NCI-H1048 (cell line): ENCODE data around the gene BCKDHB.
"Not testable (repeated sequence)": the region's sequence is repeated elsewhere in the genome, so short reads cannot be mapped to it uniquely, and the experiment has no call there.

Experiments
- DNase-seq: peaks from one replicate; lab custom pipeline; 2025; lab: John Stamatoyannopoulos, UW

Gene BCKDHB

DNA sequence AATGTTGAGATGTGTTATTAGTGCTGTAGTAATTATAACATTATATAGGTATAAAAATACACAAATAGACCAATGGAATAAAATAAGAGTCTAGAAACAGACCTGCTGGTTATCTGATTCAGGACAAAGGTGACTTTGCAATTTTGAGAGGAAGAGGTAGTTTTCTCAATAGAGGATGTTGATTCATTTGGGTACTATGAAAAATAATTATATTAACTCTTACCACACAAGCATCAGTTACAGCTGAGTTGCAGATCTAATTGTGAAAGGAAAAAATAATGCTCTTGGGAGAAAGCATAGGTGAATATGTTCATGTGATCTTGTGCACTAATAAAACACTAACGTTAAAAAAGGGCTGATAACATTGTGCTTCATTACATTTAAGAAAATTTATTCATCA, 103.0 kb downstream of the BCKDHB start:
- no peak for DNase-seq

DNA sequence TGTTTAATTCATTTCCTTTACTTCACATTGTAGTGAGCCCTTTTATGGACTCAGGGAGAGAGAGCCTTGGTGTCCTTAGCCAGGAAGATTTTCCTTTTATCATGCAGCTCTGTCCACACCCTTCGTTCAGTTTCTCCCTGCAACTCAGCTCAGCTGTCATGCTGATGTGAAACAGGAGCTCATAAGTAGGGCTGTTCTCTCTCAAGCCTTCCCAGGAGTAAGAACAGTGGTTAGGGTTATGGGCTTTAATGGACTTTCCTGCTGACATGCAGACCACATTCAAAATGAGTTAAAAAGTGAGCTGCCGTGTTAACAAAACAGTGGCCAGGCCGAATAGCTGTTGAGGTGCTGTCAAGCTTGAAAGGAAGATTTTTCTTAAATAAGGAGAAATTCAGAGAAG, 104.1 kb downstream of the BCKDHB start:
- DNase-seq: no peak

DNA sequence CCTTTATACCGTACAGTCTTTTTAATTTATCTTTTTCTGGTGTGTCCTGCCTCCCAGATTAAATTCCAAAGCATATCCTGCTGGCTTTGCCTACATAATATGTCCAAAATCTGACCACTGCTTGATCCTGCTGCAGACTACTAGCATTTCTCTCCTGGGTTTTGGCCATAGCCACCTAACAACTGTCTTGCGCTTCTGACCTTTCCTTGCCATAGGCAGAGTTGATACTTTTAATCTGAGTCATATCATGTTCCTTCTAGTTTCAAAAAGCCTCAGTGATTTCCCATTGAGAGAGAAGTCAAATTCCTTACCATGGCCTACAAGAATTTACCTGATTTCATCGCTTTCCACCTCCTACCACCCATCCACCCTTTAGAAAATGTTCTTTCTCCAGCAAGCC, 104.8 kb downstream of the BCKDHB start:
- no peak for DNase-seq

DNA sequence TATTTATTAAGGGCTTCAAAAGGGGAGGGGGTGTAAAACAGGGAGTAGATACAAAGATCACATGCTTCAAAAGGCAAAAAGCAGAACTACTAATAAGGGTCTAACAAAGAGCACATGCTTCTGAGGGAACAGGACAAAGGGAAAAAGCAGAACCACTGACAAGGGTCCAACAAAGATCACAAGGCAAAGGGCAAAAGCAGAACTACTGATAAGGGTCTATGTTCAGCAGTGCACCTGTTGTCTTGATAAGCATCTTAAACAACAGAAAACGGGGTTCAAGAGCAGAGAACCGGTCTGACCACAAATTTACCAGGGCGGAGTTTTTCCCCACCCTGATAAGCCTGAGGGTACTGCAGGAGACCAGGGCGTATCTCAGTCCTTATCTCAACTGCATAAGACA, 105.4 kb downstream of the BCKDHB start:
- not testable (repeated sequence) for DNase-seq

DNA sequence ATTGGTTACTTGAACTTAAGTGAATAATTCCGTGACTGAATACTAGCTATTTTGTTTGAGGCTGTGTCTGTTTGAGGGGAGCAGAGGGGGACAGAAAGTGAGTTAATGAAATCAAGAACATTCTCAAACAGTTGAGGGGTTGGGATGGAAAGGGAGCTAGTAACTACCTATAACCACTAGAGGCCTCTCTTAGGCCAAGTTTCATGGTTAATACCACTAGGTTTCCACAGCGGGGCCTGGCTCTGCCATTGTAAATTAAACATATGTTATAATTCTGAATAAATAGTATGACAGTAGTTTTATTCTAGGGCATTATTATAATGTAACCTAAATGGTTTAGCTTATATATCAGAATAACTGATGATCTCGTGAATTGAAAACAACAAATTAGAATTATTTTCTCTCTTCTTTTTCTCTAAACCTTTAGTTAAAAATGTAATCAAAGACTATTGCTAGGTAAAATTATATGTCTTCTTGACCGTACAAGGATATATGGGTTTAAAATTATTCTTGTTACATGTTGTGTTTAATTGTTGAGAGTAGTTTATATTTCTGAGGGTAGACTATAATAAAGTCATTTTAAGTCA, 108.1 kb downstream of the BCKDHB start:
- DNase-seq: peak; percentile 15

DNA sequence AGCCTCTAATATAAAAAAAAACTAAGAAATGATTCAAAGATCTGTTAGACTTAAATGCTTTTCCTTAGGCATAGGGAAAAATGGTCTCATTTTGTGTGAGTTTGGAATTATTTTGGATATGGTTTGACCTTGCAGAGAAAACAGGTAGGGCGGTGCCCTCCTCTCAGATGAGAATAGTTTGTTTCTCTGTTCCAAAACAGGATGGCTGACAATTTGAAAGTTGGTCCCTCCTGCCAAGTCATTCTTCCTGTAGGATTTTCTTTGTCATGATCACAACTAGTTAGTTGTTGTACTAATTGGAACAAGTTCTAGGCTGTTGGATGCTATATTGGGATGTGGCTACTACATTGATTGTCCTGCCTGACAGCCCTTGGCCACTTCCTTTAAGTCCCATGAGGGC, 108.6 kb downstream of the BCKDHB start:
- DNase-seq: no peak

DNA sequence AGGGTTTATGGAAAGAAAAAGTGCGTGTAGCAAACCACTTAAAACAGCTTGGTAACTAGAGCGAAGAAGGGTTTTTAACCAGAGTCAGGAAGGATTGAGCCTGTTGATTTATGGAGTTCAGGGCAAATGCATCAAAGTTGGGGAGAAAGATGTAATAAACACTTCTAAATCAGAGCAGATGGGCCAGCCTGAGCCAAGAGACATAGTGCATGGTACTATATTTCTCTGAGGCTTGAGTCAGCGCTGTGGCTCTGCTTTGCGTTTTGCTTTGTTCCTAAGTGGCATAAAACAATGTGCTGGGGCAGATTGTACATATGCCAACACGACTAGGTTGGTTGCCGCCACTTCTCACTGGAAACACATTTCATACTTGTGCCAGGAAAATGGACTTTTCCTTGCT, 111.3 kb downstream of the BCKDHB start:
- no peak for DNase-seq

DNA sequence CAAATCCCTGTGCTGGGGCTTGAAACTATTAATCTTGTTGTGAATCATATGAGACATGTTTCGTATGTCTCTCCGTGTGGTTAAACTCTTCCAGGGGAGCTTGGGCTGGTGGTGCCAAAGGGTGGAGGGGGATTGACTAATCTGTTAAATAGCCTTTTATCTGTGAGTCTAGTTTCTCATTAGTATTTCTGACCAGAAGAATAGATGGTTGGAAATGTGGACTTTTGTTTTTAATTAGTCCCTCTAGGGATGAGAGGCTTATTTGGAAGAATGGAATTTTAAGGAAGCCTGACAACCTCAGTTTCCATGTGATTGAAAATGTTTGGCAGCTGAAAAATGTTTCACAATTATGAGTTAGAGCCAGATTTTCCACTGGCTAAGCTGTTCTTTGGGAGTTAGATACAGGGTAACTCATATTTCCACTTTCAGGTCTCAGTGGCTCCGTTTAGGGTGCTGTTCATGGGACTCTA, 117.3 kb downstream of the BCKDHB start:
- DNase-seq: no peak

DNA sequence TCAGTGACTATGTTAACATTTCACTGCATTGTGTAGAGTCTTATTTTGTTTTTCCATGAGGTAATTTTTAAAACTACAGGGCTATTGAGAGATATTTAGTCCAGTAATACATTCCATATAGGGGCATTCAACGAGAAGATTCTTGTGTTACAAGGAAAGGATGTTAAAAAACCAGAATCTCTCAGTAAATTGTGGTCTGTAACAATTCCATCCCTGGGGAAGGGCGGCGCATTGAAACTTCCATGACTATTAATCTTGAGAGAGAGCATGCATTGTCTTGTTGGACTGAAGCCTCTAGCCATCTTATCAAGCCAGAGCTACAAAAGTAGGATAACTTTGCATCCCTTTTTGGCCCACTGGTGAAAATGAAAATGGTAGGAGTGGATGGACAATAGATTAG, 119.7 kb downstream of the BCKDHB start:
- no peak for DNase-seq

DNA sequence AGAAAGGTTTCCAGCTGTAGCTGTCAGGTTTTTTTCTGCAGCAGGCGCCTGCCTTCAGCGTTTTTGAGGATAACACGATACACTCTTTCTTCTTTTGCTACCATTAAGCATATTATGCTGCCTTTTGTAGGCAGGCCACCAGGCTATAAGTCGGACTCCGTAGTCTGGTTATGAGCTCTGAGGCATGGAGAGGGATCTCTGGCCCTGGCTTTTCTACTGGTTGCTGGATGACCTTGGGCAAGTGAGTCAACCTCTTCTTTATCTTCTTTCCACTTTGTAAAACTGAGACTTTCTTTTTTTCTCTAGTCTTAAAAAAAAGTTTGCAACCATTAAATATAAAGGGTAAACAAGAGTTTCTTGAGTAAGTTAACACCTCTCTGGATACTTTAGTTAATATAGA, 120.2 kb downstream of the BCKDHB start:
- no peak for DNase-seq

DNA sequence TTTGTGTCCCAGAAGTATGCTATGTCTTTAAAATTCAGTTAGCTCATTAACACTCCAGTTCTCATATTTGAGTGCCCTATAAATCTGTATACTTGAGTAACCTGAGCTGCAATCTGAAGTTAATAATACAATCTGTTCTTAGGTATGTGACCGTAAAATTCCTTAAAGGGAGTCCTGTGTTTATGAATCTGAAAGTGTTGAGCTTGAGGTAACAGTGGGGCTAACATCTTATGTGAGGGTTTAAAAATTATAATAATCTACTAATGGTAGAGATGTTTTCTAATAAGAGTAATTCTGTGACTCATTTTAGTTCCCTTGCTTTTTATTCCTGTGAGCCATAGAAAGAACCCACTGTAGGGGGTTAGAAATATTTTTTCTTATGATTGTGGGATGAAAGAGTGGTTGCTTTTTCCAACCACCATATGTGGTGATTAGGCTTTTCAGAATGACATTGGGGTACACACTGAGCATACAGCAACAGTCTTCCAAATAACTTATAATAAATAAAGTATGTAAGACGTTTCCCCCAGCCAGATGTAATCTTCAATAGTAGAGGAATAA, 121.2 kb downstream of the BCKDHB start:
- DNase-seq: no peak

DNA sequence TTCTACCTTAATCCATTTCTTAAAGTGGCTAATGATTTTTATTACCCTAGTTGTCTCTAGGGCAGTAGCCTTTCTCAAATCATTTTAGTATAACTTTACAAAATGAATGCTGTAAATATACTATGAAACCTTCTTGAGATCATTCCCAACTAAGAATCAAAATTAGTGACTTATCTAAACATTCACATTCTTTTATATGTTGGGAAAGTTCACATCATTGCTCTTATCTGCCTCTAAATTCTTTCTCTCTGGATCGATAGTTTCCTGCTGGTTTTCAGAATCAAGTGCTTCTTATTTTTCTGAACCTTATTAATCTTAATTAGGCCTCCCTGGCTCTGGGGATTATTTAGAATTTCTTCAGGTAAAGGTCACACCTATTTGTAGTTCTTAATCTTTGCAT, 126.8 kb downstream of the BCKDHB start:
- no peak for DNase-seq

DNA sequence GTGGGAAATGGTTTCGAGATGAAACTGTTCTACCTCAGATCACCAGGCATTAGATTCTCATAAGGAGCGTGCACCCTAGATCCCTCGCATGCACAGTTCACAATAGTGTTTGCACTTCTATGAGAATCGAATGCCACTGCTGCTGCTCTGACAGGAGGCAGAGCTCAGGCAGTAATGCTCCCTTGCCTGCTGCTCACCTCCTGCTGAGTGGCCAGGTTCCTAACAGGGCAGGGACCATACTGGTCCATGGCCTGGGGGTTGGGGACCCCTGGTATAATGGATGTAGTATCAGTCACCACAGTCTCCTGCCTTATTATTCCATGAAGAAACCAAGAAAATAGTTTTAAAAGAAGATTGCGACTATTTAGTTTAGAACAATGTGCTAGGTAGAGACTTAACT, 127.5 kb downstream of the BCKDHB start:
- no peak for DNase-seq

DNA sequence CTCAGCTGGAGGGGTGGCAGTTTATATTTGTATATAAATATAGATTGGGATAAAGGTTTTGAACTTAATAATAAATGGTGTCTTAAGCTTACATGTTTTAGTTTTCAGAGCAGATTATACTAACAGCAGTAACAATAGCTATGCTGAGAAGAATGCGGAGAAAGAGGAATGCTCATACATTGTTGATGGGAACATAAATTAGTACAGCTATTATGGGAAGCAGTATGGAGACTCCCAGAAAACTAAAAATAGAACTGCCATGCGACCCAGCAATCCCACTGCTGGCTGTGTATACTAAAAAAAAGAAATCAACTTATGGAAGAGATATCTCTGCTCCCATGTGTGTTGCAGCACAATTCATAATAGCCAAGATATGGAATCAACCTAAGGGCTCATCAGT, 127.9 kb downstream of the BCKDHB start:
- DNase-seq: no peak

DNA sequence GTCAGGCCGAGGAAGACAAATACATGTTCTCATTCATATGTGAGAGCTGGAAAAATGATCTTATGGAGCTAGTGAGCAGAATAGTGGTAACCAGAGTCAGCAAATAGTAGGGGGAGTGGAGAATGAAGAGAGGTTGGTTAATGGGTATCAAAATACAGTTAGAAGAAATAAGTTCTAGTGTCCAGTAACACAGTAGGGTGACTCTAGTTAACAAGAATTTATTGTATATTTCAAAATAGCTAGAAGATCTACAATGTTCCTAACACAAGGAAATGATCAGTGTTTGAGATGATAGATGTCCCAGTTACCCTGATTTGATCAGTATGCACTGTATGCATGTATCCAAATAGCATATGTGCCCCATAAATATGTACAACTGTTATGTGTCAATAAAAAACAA, 128.4 kb downstream of the BCKDHB start:
- no peak for DNase-seq

DNA sequence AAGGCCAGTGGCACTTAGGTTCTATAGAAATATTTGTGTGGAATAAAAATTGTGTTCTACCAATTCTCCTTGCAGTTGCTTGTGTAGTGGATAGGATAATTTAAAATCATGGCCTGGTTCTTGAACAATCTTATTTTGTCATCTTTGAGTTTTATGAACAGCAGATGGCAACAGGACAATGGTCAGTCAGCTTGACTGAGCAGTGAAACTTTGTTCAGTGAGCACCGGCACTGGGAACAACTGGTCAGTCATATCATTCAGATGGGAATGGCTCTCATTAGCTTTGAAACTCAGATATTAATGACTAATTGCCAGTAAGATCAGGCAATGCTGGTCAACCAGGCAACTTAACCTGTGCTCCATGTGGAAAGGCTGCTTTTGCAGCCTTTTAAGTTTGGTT, 129.2 kb downstream of the BCKDHB start:
- no peak for DNase-seq

DNA sequence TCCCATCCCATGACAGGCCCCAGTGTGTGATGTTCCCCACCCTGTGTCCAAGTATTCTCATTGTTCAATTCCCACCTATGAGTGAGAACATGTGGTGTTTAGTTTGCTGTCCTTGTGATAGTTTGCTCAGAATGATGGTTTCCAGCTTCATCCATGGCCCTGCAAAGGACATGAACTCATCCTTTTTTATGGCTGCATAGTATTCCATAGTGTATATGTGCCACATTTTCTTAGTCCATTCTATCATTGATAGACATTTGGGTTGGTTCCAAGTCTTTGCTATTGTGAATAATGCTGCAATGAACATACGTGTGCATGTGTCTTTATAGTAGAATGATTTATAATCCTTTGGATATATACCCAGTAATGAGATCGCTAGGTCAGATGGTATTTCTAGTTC, 132.3 kb downstream of the BCKDHB start:
- DNase-seq: not testable (repeated sequence)

DNA sequence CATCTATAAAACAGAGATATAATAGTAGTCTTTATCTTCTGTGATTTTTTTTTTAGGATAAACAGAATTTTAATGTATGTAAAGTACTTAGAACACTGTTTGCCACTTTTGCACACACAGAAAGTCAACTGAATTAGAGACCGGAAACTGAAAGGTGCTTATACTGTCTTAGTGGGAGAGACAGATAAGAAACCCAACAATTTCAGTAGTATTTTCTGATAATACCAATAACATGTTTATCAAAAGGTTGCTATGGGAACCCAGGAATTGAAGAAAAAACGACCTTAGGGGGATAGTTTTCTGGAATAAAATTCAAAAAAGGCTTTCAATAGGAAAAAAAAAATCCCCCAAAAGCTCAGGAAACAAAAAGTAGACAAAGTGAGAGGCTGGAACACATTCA, 138.6 kb downstream of the BCKDHB start:
- no peak for DNase-seq

DNA sequence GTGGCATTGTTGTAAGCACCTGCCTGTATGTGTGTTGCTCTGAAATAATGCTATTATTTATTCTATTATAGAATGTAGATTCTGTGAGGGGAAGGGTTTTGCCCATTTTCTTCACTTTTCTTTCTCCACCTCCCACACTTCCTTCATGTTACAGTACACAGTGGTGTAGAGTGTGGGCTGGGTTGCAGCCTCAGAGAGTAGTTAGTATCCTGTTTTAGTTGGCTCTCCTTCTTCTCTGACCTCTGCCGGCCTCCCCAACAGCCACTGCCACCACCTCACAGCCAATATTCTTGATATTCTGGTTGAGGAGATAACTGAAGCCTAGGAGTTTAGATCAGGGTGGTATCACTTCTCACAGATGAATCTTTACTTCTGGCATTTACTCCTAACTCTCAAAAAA, 143.4 kb downstream of the BCKDHB start:
- no peak for DNase-seq

DNA sequence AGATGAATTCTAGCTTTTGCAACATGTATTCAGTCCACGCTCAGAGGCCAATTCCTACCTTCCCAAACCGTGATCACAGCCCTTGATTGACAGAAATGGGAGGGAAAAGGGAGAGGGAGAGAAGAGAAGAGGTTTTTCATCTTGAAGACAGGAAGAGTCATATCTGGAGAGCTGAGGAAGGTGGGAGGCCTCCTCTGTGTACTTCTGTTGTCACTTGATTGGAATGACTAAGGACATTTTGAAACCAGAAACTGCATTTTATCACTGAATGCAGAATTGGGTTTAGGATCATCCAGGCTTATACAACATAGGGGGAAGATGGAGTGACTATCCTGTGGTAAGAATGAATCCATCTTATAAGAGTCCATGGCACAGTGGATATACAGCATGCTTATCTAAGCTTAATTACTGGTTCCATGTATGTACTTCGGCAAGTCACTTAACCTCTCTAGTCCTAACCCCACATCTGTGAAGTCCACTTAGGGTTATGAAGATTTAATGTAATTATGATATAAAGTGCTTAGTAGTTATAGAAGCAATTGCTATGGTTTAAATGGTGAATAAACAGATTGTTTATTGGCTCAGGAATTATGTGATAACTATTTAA, 144.0 kb downstream of the BCKDHB start:
- no peak for DNase-seq

DNA sequence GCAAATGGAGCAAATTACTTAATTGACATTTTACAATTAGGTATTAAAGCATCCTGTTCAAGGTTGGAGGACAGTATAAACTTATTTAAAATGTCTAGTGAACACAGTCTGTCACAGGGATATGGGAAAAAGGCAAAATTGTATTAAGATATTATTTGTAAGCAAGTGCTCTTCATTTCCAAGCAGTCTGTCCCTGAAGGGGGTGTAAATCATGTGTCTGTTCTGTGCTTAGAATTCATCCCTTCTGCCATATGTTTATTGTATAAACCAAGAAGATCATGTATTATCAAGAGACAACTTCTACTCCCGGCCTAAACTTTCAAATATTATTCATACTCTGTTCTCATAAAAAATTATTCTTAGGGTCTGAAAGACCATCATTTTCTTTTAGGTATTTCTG, 144.8 kb downstream of the BCKDHB start:
- no peak for DNase-seq

DNA sequence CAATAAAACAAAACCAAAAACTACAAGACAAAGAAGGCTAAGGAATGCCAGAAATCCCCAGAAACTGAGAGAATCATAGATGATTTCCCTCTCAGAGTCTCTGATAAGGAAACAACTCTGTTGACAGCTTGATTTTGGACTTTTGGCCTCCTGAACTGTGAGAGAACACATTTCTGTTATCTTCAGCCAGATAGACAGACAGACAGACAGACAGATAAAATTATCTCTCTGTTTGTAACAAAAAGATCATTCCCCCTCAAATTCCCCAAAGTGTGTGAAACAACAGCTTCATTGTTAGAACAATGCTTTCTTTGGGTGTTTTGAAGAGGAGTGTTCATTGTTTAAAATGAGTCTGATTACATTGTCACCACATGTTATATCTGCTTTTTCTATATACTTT, 148.2 kb downstream of the BCKDHB start:
- DNase-seq: no peak

DNA sequence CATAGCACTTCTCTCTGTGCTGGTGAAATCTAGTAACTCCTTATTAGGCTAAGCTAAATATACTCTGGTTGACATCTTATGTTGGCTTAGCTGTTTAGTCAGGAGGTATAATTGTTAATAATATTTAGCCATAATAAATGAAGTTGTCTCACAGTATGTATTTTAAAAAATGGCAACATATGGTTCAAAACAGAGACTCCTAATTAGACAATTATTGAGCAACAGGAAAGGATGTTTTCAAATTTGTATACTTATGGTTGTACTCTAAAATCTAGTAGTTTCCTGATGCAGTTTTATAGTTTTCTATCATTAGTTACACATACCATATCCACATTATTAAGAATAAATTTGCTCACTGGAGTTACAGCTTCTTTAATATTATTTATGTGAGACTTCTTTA, 150.2 kb downstream of the BCKDHB start:
- DNase-seq: no peak

DNA sequence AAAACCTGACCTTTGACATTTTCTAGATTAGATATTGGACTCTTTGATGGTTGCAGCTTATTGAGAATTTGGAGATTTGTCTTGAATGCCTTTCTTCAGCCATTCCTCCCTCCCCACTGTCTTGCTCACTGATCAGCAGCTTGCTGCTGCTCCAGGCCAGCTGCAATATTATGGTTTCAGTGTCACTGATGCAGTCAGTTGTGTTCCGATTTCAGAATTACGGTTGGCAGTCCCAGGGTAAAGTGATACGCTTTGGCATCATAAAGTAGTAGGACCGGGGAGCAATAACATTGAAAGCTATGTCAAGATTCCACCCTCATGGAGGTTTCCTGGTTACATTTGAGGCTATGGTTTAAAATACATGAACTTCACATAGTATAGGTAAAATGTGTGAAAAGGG, 152.6 kb downstream of the BCKDHB start:
- no peak for DNase-seq
